Activated CD4-positive, alpha-beta T cell treated with anti-CD3 and anti-CD28 coated beads, Interleukin-2, amount 10 ng/mL, durations not matched to agents 24 days and 14 days (primary cell): Measurements from ENCODE around the gene NTM. TPM values are rescaled to one million over a fixed set of nuclear protein-coding genes. Genes with fewer than 3 reads are reported as not detected.

Experiments used
- DNase-seq: peaks from one replicate; pipeline ENCODE4 v3.0.0; 2022
- H3K27ac Mint-ChIP-seq: one replicate; pipeline ENCODE4 v1.8.0; 2022; ENCODE audit warnings: mild to moderate bottlenecking, mixed read lengths
- H3K27me3 Mint-ChIP-seq: one replicate; pipeline ENCODE4 v1.8.0; 2022; ENCODE audit warnings: mixed read lengths
- H3K36me3 Mint-ChIP-seq: one replicate; pipeline ENCODE4 v1.8.0; 2022; ENCODE audit warnings: low read depth, mild to moderate bottlenecking, mixed read lengths
- H3K4me1 Mint-ChIP-seq: one replicate; pipeline ENCODE4 v1.8.0; 2021; ENCODE audit warnings: mixed read lengths
- H3K4me3 Mint-ChIP-seq: one replicate; pipeline ENCODE4 v1.8.0; 2022; ENCODE audit warnings: mild to moderate bottlenecking, moderate library complexity, mixed read lengths
- H3K9me3 Mint-ChIP-seq: one replicate; pipeline ENCODE4 v1.8.0; 2021; ENCODE audit warnings: mixed read lengths
- intact Hi-C: fragments of 100-400 bp; cut with micrococcal nuclease; formaldehyde crosslinking; loops from one replicate; pipeline ENCODE4 v1.15.1; 2023
- total RNA-seq: library from RNA; stranded (reverse); gene quantifications from 2 replicates; pipeline ENCODE4 v1.2.3, GENCODE V29; 2022

The NTM gene
- total RNA-seq, 1 donor from 2014 or later: not detected

DNA sequence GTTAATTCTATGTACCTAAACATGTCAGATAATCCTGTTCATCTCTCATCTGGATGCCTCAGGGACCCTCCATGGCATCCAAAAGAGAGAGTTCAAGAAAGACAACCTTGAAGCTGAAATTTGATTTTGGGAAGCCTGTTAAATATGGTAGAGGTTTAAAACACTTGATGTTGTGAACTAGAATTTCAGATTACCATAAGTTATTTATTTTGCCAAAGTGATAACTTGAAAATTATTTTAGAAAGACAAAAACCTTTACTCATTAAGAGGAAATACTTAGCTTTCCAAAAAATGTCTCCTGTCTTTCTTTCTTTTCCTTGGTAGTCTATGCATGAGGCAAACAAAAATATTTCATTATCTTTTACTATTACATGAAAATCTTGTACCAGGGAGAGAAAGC lies 714.0 kb downstream of the NTM start:
- Mint-ChIP-seq H3K4me3 (no peak overlapping the region), H3K36me3 (no peaks in the 10 kb centered on the region), H3K4me1 (no peaks in the 10 kb centered on the region), H3K27ac (no peak overlapping the region), H3K9me3 (peaks cover 5% of the 10 kb centered on the region), H3K27me3 (no peaks in the 10 kb centered on the region)
- intact Hi-C loops: no loop called here
- DNase-seq: no peak

DNA sequence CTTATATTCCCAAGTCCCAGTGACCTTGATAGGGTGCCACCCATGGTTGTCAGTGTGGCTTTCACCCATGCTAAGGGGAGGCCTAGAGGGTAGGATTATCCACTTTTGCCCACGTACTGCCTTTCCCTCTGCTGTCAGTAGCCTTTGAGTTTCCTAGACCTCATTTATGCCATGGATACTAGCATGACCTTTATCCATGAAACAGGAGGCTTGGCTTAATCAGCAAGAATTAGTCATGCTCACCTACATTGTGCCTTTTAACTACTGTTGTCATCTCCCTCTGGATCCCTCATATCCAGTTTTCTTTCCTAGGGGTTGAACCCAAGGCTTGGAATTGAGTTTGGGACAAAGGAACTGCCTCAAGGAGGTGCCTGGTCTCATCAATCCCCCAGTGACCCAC lies 716.7 kb downstream of the NTM start:
- intact Hi-C loops: no loop called here
- no peak for DNase-seq
- Mint-ChIP-seq H3K4me1 (no peaks in the 10 kb centered on the region), H3K36me3 (no peaks in the 10 kb centered on the region), H3K27ac (no peak overlapping the region), H3K9me3 (no peaks in the 10 kb centered on the region), H3K27me3 (no peaks in the 10 kb centered on the region), H3K4me3 (no peak overlapping the region)

DNA sequence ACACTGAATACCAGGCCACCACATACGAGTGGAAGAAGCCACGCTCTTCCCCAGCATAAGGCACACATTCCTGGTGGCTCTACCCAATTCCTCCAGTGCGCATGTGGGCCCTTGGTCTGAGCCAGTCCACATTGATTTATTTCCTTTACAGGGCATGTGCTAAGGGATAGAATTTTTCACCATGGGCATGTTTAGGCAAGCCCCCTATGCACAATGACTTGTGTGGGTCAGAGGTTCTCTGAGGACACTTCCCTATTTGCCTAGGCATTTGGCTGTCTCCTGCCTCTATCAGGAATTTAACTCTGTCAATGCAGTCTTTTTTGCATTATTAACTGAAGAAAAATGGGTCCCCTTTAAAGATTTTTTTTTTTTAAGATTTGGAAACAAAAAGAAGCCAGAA lies 718.1 kb downstream of the NTM start:
- Mint-ChIP-seq H3K9me3 (no peaks in the 10 kb centered on the region), H3K4me3 (no peak overlapping the region), H3K27ac (no peak overlapping the region), H3K27me3 (no peaks in the 10 kb centered on the region), H3K36me3 (no peaks in the 10 kb centered on the region), H3K4me1 (no peaks in the 10 kb centered on the region)
- no peak for DNase-seq
- intact Hi-C loops: no loop called here

DNA sequence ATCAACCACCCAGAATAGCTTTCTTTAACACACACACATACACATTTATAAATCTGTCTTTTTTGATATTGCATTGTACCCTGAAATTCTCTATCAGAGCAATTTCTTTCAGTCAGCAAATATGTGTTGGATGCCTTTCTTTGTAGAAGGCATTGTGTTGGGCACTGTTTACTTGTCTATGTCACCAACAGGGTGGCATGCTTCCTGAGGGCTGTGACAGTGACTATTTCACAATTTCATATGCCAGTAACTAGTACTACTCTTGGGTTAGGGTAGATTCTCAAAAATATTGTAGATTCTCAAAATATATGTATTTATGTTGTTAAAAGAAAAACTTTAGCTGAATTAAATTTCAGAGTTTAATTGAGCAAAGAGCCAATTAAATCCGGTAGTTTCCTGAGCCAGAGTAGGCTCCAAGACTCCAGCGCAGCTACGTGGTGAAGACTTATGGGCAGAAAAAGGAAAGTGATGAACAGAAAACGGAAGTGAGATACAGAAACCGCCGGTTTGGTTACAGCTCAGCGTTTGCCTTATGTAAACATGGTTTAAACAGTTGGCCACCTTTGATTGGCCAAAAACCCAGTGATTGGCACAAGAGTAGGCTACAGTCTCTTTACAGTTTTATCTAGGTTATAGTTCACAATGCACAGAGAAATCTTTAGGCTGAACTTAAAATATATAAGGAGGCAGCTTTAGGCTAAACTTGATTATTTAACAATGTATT lies 723.3 kb downstream of the NTM start:
- Mint-ChIP-seq H3K9me3 (no peaks in the 10 kb centered on the region), H3K36me3 (no peaks in the 10 kb centered on the region)
- DNase-seq: no peak

DNA sequence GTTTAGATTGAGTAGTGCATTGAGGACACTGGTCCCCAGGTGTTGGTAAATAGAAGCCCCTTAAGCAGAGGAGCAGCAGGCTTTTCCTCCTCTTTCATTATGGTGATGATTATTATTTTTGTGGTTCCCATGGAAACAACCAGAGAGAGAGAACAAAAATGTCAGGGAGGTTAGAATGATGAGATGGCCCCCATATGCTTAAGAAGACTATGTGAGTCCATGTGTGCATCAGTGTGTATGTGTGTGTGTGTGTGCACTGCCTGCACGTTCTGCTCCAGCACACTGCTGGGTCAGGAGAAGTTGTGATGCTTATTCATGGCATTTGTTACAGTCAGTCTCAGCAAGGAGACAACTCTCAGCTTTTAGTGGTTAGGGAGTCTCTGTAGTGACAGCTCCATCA lies 724.2 kb downstream of the NTM start:
- DNase-seq: no peak
- no peaks in the 10 kb centered on the region for H3K4me1 Mint-ChIP-seq
- no peak overlapping the region for H3K27ac Mint-ChIP-seq
- no peaks in the 10 kb centered on the region for H3K36me3 Mint-ChIP-seq
- no peaks in the 10 kb centered on the region for H3K9me3 Mint-ChIP-seq
- no peak overlapping the region for H3K4me3 Mint-ChIP-seq
- intact Hi-C loops: no loop called here
- H3K27me3 Mint-ChIP-seq: no peaks in the 10 kb centered on the region

More for the DNA sequence above, 723.3 kb downstream of the NTM start:
- Mint-ChIP-seq H3K27me3 (no peaks in the 10 kb centered on the region), H3K27ac (no peak overlapping the region), H3K4me3 (no peak overlapping the region), H3K4me1 (no peaks in the 10 kb centered on the region)
- intact Hi-C loops: no loop called here

DNA sequence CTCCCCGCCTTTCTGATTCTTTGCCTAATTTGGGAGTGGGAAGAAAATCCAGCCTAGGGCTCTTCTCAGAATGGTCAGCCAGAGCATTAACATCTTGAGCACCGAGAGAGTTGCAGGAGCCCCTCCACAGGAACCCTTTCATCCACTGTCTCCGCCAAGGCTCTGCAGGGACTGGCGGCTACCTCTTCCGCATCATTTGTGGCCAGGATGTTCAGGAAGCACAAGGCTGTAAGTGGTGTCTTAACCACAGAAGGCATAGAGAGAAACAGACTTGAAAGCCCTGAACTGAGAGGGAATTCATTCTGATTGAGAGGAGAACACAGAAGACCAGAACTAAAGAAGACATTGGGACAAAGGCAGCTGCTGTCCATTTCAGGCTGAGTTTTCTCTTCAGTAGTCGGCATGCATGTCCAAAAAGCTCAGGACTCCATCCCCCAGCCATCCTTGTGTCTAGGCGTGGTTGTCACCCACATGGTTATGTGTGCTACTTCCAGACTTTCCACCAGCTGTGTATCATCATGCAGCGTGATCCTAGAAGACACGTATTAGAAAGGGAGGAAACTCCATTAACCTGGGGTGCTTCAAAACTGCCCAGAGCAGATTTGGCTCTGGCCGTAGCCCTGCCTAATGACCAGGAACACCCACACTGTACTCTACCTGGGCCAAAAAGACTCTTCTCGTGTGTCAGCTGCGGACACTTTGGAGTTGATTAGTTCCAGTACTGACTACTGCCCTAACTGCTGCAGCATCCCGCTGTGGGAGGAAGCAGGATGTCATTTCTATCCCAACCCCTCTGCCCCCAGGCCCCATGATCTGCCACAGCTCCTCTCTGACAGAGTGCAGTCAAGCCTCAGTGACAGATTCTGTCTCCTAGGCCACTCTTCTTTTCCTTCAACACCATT lies 725.1 kb downstream of the NTM start:
- intact Hi-C loops: no loop called here

DNA sequence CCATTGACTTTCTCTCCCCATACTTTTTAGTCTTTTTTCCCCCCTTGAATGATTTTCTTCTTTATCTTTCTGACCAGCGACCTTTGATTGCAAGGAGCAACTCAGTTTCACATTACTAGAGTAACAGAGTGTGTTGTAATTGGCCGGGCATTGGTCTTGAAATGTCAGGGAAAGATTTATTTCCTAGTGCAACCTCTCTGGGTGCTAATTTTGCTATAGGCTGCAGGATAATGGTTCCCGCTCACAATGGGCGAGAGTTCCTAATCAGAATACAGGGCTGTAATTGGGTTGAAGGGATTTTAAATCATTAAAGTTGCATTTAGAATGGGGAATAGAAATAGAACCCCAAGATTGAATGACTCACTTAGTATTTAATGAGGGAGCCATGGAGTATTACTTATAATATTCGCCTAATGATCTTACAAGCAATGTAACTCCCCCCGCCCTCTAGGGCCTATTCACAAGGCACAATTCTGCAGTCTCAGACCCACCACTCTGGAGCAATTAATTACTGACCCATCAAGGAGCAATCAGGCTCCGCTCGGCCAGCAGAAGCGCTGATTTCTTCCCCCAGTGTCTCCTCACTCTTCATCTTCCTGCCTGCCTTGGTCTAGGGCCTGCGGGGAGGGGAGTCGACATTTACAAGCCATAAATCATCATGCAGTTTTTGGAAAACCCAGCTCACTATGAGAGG lies 725.9 kb downstream of the NTM start:
- DNase-seq: no peak
- Mint-ChIP-seq H3K27me3 (no peaks in the 10 kb centered on the region), H3K36me3 (no peaks in the 10 kb centered on the region), H3K4me3 (no peak overlapping the region), H3K27ac (no peak overlapping the region), H3K9me3 (no peaks in the 10 kb centered on the region), H3K4me1 (no peaks in the 10 kb centered on the region)
- intact Hi-C loops: no loop called here

More for the DNA sequence above, 725.1 kb downstream of the NTM start:
- no peak for DNase-seq
- Mint-ChIP-seq H3K27me3 (no peaks in the 10 kb centered on the region), H3K27ac (no peak overlapping the region), H3K4me3 (no peak overlapping the region), H3K36me3 (no peaks in the 10 kb centered on the region), H3K4me1 (no peaks in the 10 kb centered on the region), H3K9me3 (no peaks in the 10 kb centered on the region)

DNA sequence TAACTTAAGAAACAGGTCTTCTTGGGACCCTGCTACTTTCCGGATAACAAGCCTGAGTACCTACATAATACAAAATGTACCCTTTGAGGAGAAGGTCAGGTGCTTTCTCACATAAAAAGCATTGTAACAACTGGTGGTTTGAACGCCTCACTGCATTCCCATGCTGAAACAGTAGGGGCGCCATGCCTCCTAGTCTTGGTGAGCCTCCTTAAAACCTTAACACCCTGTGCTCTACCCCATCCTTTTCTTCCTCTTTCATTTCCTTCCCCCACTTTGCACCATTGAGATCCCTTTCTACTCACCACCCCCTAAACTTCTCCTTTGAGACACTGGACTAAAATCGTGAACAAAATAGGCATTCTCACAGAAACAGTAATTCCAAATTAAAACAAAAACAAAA lies 729.3 kb downstream of the NTM start:
- DNase-seq: no peak
- no peak overlapping the region for H3K4me3 Mint-ChIP-seq
- no peaks in the 10 kb centered on the region for H3K4me1 Mint-ChIP-seq
- H3K9me3 Mint-ChIP-seq: no peaks in the 10 kb centered on the region
- no peak overlapping the region for H3K27ac Mint-ChIP-seq
- intact Hi-C loops: no loop called here
- H3K36me3 Mint-ChIP-seq: no peaks in the 10 kb centered on the region
- no peaks in the 10 kb centered on the region for H3K27me3 Mint-ChIP-seq

DNA sequence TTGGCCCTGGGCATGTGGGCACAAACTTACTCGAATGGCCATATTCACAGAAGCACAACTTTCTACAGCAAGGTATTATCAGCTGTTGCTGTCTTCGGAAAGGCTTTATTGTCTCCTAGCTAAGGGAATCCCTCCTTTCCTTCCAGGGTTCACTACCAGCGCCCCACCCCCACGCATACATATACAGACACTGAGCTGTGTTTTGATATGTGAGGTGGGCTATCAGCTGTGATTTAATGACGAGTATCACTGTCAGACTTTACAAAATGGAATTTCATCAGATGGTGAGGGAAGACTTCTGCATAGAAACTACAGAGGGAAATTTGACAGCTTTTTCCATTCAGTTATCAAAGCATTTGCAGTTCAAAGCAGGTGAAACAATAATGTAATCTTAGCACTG lies 730.2 kb downstream of the NTM start:
- Mint-ChIP-seq H3K9me3 (no peaks in the 10 kb centered on the region), H3K4me3 (no peak overlapping the region), H3K36me3 (no peaks in the 10 kb centered on the region), H3K4me1 (no peaks in the 10 kb centered on the region), H3K27ac (no peak overlapping the region), H3K27me3 (no peaks in the 10 kb centered on the region)
- no peak for DNase-seq
- intact Hi-C loops: no loop called here

DNA sequence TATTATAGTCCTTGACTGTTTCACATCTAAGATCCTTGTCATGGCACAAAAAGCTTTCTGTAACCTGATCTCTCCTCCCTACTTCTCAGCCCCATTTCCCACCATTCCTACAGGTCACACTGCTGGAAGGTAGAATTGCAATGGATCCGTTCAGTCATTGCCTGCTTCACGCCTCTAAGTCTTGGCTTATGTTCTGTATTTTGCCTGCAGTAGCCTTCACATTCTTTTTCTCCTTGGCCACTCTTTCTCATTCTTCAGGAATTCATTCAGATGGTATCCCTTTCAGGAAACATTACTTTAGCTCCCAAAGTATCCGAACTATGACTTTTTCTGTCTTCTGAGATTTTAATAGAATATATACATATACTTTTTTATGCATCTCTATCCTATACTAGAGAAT lies 731.5 kb downstream of the NTM start:
- no peaks in the 10 kb centered on the region for H3K9me3 Mint-ChIP-seq
- H3K36me3 Mint-ChIP-seq: no peaks in the 10 kb centered on the region
- no peaks in the 10 kb centered on the region for H3K4me1 Mint-ChIP-seq
- no peak overlapping the region for H3K27ac Mint-ChIP-seq
- no peaks in the 10 kb centered on the region for H3K27me3 Mint-ChIP-seq
- H3K4me3 Mint-ChIP-seq: no peak overlapping the region
- DNase-seq: no peak
- intact Hi-C loops: no loop called here

DNA sequence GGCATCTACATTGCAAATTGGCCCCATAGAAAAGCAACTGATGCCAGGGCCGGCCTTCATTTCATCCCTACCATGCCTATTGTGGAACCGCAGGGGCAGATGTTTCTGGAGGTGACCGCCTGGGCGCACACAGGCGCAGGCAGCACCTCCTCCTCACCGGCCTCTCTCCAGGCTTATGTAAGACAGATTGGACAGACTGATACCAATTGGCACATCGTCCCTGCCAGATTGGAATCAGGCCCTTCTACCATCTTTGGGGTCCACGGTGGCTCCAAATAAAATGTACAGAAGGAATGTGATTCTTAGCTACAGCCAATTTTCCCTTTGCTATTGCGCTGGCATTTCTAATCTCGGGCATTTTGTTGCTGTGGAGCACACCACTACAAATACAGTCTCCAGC lies 732.6 kb downstream of the NTM start:
- no peaks in the 10 kb centered on the region for H3K4me1 Mint-ChIP-seq
- no peak for DNase-seq
- intact Hi-C loops: no loop called here
- no peak overlapping the region for H3K27ac Mint-ChIP-seq
- no peak overlapping the region for H3K4me3 Mint-ChIP-seq
- no peaks in the 10 kb centered on the region for H3K9me3 Mint-ChIP-seq
- no peaks in the 10 kb centered on the region for H3K27me3 Mint-ChIP-seq
- no peaks in the 10 kb centered on the region for H3K36me3 Mint-ChIP-seq

DNA sequence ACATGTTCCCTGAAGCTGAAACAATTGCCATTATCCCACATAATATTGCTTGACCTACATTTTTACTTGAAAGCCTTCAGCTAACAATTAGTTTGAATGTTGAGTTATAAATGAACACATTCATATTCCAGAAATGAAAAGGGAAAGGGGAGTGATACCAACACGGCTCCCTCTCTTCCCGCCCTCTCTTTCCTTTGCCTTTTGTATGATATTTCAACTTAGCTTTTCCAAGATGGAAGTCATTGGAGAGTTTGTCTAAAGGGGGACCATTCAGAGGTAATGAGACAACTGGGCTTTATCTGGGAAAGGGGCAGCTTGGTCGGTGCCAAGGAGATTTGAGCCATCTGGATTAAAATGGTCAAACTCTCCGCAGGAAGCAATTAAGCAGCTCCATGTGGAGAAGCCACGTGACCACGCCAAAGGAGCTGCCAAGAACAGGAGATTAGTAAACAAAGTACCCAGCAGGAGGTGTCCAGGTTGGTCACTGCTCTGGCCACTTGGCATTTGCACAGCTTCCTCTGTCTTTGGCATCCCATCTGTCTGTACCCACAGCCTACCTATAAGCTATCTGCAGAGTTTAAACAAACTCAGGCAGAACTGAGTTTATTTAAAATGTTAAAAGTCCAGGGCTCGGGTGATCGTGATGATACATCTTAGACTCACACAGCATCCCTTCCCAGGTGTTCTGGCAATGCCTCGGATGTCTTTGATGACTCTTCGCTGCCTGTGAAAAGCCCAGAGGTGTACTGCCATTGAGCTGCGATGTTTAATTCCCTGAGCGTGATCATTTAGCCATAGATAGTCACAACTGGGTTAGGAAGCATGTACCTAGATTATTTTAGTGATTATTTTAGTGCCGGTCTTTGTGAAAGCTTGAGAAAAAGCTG lies 735.9 kb downstream of the NTM start:
- no peaks in the 10 kb centered on the region for H3K27me3 Mint-ChIP-seq

DNA sequence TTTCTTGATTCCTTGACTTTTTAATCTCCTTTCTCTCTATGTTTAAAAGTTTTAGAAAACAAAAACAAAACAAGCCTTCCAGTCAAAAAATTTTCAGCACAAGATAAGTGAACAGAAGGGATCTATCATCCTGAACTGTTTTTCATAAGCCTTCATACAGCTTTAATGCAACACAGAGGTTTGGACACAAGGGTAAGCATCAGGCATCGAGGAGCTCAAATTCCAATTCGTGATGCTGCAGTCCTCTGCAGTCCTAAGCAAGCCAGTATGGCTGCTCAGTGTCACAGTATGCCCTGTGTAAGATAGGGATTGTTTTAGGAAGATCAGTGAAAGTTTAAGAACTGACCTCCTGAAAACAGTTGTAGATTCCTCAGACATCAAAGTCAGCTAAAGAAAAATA lies 740.9 kb downstream of the NTM start:
- no peaks in the 10 kb centered on the region for H3K36me3 Mint-ChIP-seq
- no peaks in the 10 kb centered on the region for H3K27me3 Mint-ChIP-seq
- intact Hi-C loops: no loop called here
- no peak overlapping the region for H3K27ac Mint-ChIP-seq
- H3K9me3 Mint-ChIP-seq: no peaks in the 10 kb centered on the region
- H3K4me1 Mint-ChIP-seq: no peaks in the 10 kb centered on the region
- DNase-seq: no peak
- no peak overlapping the region for H3K4me3 Mint-ChIP-seq

More for the DNA sequence above, 735.9 kb downstream of the NTM start:
- H3K4me1 Mint-ChIP-seq: no peaks in the 10 kb centered on the region
- no peak overlapping the region for H3K27ac Mint-ChIP-seq
- no peaks in the 10 kb centered on the region for H3K9me3 Mint-ChIP-seq
- no peak overlapping the region for H3K4me3 Mint-ChIP-seq
- no peak for DNase-seq
- no peaks in the 10 kb centered on the region for H3K36me3 Mint-ChIP-seq
- intact Hi-C loops: no loop called here
